HepG2 (cell line): ENCODE data around the gene TM2D3. TPM values are rescaled to one million over a fixed set of nuclear protein-coding genes. Genes with fewer than 3 reads are reported as not detected.
A peak's percentile ranks its signal among the peaks of the same experiment; 100 is the strongest.

Experiments
- ATF1 ChIP-seq: IDR thresholded peaks from 2 replicates; pipeline ENCODE4 v1.6.1; 2016; ENCODE audit warnings: mild to moderate bottlenecking, control low read depth
- BCLAF1 ChIP-seq: fragments of 450-650 bp; IDR thresholded peaks from 2 replicates; pipeline ENCODE4 v1.6.1; 2017; ENCODE audit warnings: mild to moderate bottlenecking
- FOXO1 ChIP-seq: sonication (generic); formaldehyde crosslinking; IDR thresholded peaks from 2 replicates; pipeline ENCODE4 v1.4.0; 2020; ENCODE audit warnings: missing genetic modification reagents
- GFI1 ChIP-seq: sonication (generic); formaldehyde crosslinking; IDR thresholded peaks from 2 replicates; pipeline ENCODE4 v1.5.0; 2020; ENCODE audit warnings: missing genetic modification reagents, mild to moderate bottlenecking, borderline replicate concordance
- IKZF4 ChIP-seq: sonication (generic); formaldehyde crosslinking; IDR thresholded peaks from 2 replicates; pipeline ENCODE4 v1.5.1; 2020; ENCODE audit warnings: borderline replicate concordance, mild to moderate bottlenecking, low read depth, missing genetic modification reagents; ENCODE audit errors: not compliant biosample characterization
- NFIC ChIP-seq: IDR thresholded peaks from 2 replicates; pipeline ENCODE4 v1.6.1; 2012; ENCODE audit warnings: mild to moderate bottlenecking, low read length, inconsistent platforms
- PITX1 ChIP-seq: sonication (generic); formaldehyde crosslinking; IDR thresholded peaks from 2 replicates; pipeline ENCODE4 v1.5.1; 2020; ENCODE audit warnings: mild to moderate bottlenecking, missing genetic modification reagents
- REPIN1 ChIP-seq: sonication (generic); formaldehyde crosslinking; IDR thresholded peaks from 2 replicates; pipeline ENCODE4 v1.8.0; 2022; ENCODE audit warnings: missing genetic modification reagents, low read depth, mild to moderate bottlenecking, borderline replicate concordance
- ZBTB37 ChIP-seq: sonication (generic); formaldehyde crosslinking; IDR thresholded peaks from 2 replicates; pipeline ENCODE4 v1.4.0; 2020; ENCODE audit warnings: mild to moderate bottlenecking, missing genetic modification reagents
- ZNF180 ChIP-seq: sonication (generic); formaldehyde crosslinking; IDR thresholded peaks from 2 replicates; pipeline ENCODE4 v1.4.0; 2020; ENCODE audit warnings: low read depth, missing genetic modification reagents, borderline replicate concordance
- ZNF382 ChIP-seq: sonication (generic); formaldehyde crosslinking; IDR thresholded peaks from 2 replicates; pipeline ENCODE4 v1.5.0; 2020; ENCODE audit warnings: missing genetic modification reagents, mild to moderate bottlenecking, borderline replicate concordance
- polyA plus RNA-seq, 8 experiments: library from polyadenylated mRNA; depleted of rRNA in 3 of 8; stranded (reverse) in 7 of 8; unstranded in 1 of 8; fragments of >200 nt; fragmentation: Illumina TruSeq in 4 of 8; extraction: Trizol in 4 of 8; gene quantifications; 2 replicates each; pipeline versions ENCODE4 v1.2.1 to v1.2.3, GENCODE V29; 2011 to 2016; ENCODE audit warnings: low read depth in 4 of 8, missing spikeins in 1 of 8, mixed read lengths in 1 of 8; ENCODE audit not compliant: insufficient read depth in 1 of 8
- total RNA-seq, 5 experiments: library from RNA; depleted of rRNA; stranded (reverse); fragments of >200 nt; fragmentation: Illumina TruSeq; extraction: Trizol; gene quantifications; 2 replicates each; pipeline ENCODE4 v1.2.3, GENCODE V29; 2016; ENCODE audit warnings: low read depth in 1 of 5
- TF ChIP-seq, protein P1 (sequence below): sonication (generic); formaldehyde crosslinking; IDR thresholded peaks from 2 replicates; pipeline ENCODE4 v1.4.0; 2020; ENCODE audit warnings: mild to moderate bottlenecking, missing genetic modification reagents
- TF ChIP-seq, protein P2 (sequence below): sonication (generic); formaldehyde crosslinking; IDR thresholded peaks from 2 replicates; pipeline ENCODE4 v1.4.0; 2020; ENCODE audit warnings: missing genetic modification reagents

TM2D3 gene
- total and polyA plus RNA-seq, 2 of the 13 experiments (the other 11 are each of a cell fraction or from before 2014, with no cell fraction given) = 31.1 to 72.7 TPM

GRCh38 chr15:101615986-101616848, 36.0 kb downstream of the TM2D3 start (continued):
- TF ChIP-seq, protein P1, sequence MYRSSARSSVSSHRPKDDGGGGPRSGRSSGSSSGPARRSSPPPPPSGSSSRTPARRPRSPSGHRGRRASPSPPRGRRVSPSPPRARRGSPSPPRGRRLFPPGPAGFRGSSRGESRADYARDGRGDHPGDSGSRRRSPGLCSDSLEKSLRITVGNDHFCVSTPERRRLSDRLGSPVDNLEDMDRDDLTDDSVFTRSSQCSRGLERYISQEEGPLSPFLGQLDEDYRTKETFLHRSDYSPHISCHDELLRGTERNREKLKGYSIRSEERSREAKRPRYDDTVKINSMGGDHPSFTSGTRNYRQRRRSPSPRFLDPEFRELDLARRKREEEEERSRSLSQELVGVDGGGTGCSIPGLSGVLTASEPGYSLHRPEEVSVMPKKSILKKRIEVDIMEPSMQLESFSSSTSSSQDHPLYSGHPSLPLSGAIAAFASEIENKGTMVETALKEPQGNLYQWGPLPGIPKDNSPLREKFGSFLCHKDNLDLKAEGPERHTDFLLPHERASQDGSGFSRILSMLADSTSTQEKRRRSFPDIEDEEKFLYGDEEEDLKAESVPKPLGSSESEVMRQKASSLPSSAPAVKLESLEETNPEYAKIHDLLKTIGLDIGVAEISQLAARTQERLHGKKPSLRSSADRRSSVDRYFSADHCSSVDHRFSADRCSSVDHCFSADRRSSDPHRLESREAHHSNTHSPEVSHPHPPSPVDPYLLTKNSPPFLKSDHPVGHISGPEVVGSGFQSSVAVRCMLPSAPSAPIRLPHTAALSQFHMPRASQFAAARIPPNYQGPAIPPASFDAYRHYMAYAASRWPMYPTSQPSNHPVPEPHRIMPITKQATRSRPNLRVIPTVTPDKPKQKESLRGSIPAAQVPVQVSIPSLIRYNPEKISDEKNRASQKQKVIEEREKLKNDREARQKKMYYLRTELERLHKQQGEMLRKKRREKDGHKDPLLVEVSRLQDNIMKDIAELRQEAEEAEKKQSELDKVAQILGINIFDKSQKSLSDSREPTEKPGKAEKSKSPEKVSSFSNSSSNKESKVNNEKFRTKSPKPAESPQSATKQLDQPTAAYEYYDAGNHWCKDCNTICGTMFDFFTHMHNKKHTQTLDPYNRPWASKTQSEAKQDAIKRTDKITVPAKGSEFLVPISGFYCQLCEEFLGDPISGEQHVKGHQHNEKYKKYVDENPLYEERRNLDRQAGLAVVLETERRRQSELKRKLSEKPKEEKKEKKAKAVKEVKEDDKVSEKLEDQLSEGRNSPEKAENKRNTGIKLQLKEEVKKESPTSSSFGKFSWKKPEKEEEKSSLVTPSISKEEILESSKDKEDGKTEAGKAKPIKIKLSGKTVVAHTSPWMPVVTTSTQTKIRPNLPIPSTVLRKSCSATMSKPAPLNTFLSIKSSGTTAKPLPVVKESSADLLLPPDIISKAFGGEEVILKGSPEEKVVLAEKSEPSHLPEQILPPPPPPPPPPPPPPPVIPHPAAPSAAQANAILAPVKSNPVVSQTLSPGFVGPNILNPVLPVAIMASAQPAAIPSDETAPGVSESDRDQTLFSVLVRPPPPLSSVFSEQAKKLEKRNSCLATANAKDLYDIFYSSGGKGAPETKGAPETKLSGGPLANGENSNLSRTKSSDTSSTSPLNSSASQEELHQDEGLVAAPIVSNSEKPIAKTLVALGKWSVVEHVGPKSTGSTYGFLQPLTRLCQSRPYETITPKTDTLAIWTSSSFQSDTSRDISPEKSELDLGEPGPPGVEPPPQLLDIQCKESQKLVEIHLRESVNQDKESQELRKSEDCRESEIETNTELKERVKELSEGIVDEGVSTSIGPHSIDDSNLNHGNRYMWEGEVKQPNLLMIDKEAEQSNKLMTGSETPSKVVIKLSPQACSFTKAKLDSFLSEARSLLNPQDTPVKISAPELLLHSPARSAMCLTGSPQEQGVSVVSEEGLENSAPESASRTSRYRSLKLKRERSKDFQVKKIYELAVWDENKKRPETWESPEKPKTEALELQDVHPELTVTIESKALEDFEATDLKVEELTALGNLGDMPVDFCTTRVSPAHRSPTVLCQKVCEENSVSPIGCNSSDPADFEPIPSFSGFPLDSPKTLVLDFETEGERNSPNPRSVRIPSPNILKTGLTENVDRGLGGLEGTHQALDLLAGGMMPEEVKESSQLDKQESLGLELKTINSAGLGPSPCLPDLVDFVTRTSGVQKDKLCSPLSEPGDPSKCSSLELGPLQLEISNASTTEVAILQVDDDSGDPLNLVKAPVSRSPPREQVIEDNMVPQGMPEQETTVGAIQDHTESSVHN (CRISPR knock-in tag) = no peak
- TF ChIP-seq REPIN1 (CRISPR knock-in tag) (no peak), FOXO1 (peak; percentile 42; the same call in 1 of the 2 replicates), IKZF4 (CRISPR knock-in tag) (no peak), NFIC (no peak), PITX1 (CRISPR knock-in tag) (no peak; the same call in none of the 2 replicates), BCLAF1 (no peak), GFI1 (CRISPR knock-in tag) (no peak; the same call in 1 of the 2 replicates), ZBTB37 (no peak), ATF1 (CRISPR knock-in tag) (peak; percentile 46), ZNF382 (no peak), ZNF180 (CRISPR knock-in tag) (no peak)
- TF ChIP-seq, protein P2, sequence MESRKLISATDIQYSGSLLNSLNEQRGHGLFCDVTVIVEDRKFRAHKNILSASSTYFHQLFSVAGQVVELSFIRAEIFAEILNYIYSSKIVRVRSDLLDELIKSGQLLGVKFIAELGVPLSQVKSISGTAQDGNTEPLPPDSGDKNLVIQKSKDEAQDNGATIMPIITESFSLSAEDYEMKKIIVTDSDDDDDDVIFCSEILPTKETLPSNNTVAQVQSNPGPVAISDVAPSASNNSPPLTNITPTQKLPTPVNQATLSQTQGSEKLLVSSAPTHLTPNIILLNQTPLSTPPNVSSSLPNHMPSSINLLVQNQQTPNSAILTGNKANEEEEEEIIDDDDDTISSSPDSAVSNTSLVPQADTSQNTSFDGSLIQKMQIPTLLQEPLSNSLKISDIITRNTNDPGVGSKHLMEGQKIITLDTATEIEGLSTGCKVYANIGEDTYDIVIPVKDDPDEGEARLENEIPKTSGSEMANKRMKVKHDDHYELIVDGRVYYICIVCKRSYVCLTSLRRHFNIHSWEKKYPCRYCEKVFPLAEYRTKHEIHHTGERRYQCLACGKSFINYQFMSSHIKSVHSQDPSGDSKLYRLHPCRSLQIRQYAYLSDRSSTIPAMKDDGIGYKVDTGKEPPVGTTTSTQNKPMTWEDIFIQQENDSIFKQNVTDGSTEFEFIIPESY = no peak
